Measurements from ENCODE around the gene DYNC1I2. TPM values are rescaled to one million over a fixed set of nuclear protein-coding genes. Genes with fewer than 3 reads are reported as not detected.

Gene DYNC1I2
- total RNA-seq, 2 experiments from 2014 or later, result 47.3 to 48.4 TPM

Other genes with a start within 250 kb of the DYNC1I2 start
- under 1 TPM; 0.90 to 0.97 TPM for gene CYBRD1, start 165.0 kb upstream of the DYNC1I2 start, total RNA-seq
- gene SLC25A12, start 206.8 kb downstream of the DYNC1I2 start, total RNA-seq, result 10 to 100 TPM; 23.8 to 27.3 TPM
- gene HAT1, start 235.0 kb downstream of the DYNC1I2 start, total RNA-seq, result 10 to 100 TPM; 84.4 to 88.7 TPM

Measured in activated CD8-positive, alpha-beta memory T cell treated with anti-CD3 and anti-CD28 coated beads for 36 hours (primary cell).